Keratinocyte (primary cell): Measurements from ENCODE around the gene NMB. TPM values are rescaled to one million over a fixed set of nuclear protein-coding genes. Genes with fewer than 3 reads are reported as not detected.
A peak's percentile ranks its signal among the peaks of the same experiment; 100 is the strongest.

Experiments
- DNase-seq: peaks from one replicate; pipeline ENCODE4 v3.0.0-alpha.2; 2011; ENCODE audit warnings: low read depth, missing footprints, low spot score
- FAIRE-seq: peaks from 2 replicates; lab custom pipeline; 2011; peaks lifted over from hg19 to GRCh38; lab: Jason Lieb, UNC
- H2AFZ ChIP-seq: 2 replicates; pipeline ENCODE4 v1.6.0; 2012; ENCODE audit warnings: low read length, control low read depth, inconsistent platforms; ENCODE audit not compliant: control insufficient read depth
- H3K27ac ChIP-seq: 2 replicates; pipeline ENCODE4 v1.5.1; 2011; ENCODE audit warnings: low read length; ENCODE audit not compliant: control insufficient read depth, insufficient read depth
- H3K27me3 ChIP-seq: 3 replicates; pipeline ENCODE4 v1.6.0; 2011; ENCODE audit warnings: low read length; ENCODE audit not compliant: control insufficient read depth, insufficient read depth; ENCODE audit errors: extremely low read depth
- H3K36me3 ChIP-seq, 2 experiments: 2 replicates in 1 of 2; 3 replicates in 1 of 2; pipeline ENCODE4 v1.5.1; 2011; ENCODE audit warnings: low read length in 2 of 2, mild to moderate bottlenecking in 1 of 2; ENCODE audit not compliant: control insufficient read depth in 2 of 2, insufficient read depth in 2 of 2; ENCODE audit errors: extremely low read depth in 1 of 2
- H3K4me1 ChIP-seq: 3 replicates; pipeline ENCODE4 v1.5.1; 2011; ENCODE audit warnings: low read length; ENCODE audit not compliant: control insufficient read depth, insufficient read depth; ENCODE audit errors: extremely low read depth
- H3K4me2 ChIP-seq: 3 replicates; pipeline ENCODE4 v1.6.0; 2011; ENCODE audit warnings: low read depth, low read length; ENCODE audit not compliant: control insufficient read depth, insufficient read depth; ENCODE audit errors: extremely low read depth
- H3K4me3 ChIP-seq, 3 experiments: fragments of 200-600 bp in 1 of 3; sonication (generic) in 1 of 3; 2 replicates in 2 of 3; 3 replicates in 1 of 3; pipeline ENCODE4 v1.5.1; 2011 to 2016; ENCODE audit warnings: low read length in 3 of 3, mild to moderate bottlenecking in 3 of 3, control low read depth in 2 of 3, inconsistent platforms in 1 of 3, low read depth in 1 of 3, mixed read lengths in 1 of 3, mixed run types in 1 of 3, moderate library complexity in 1 of 3; ENCODE audit not compliant: control insufficient read depth in 2 of 3, insufficient read depth in 2 of 3; ENCODE audit errors: extremely low read depth in 1 of 3
- H3K79me2 ChIP-seq: 2 replicates; pipeline ENCODE4 v1.6.0; 2012; ENCODE audit warnings: low read length; ENCODE audit not compliant: control insufficient read depth, insufficient read depth
- H3K9ac ChIP-seq: 3 replicates; pipeline ENCODE4 v1.6.0; 2011; ENCODE audit warnings: low read length; ENCODE audit not compliant: control insufficient read depth, insufficient read depth; ENCODE audit errors: extremely low read depth
- H3K9me1 ChIP-seq: 3 replicates; pipeline ENCODE4 v1.6.0; 2011; ENCODE audit warnings: low read length; ENCODE audit not compliant: control insufficient read depth, insufficient read depth; ENCODE audit errors: extremely low read depth
- H3K9me3 ChIP-seq: 2 replicates; pipeline ENCODE4 v1.5.1; 2012; ENCODE audit warnings: low read depth, low read length; ENCODE audit not compliant: control insufficient read depth
- H4K20me1 ChIP-seq: 3 replicates; pipeline ENCODE4 v1.6.0; 2011; ENCODE audit warnings: low read length; ENCODE audit not compliant: control insufficient read depth, insufficient read depth; ENCODE audit errors: extremely low read depth
- EZH2 ChIP-seq: IDR thresholded peaks from one replicate; pipeline ENCODE4 v1.6.1; 2012; ENCODE audit warnings: inconsistent platforms, mild to moderate bottlenecking, low read length, moderate library complexity
- dilution Hi-C: fragments of 300-500 bp; cut with MboI; formaldehyde crosslinking; loops from one replicate; pipeline ENCODE4 v1.7.0; 2020; ENCODE audit warnings: low sequenced_read_pairs; ENCODE audit not compliant: extremely low pct_ligation_motif_present
- polyA plus RNA-seq, 5 experiments: library from polyadenylated mRNA; depleted of rRNA in 3 of 5; stranded (reverse) in 3 of 5; stranded (forward) in 1 of 5; unstranded in 1 of 5; fragments of >200 nt; gene quantifications; 1 replicate in 1 of 5; 2 replicates in 3 of 5; 3 replicates in 1 of 5; pipeline versions ENCODE4 v1.2.1 to v1.2.3, GENCODE V29; 2011 to 2012; ENCODE audit warnings: missing spikeins in 2 of 5, low read depth in 1 of 5, low replicate concordance in 1 of 5
- TF ChIP-seq, protein P1 (sequence below), 3 experiments: IDR thresholded peaks in 1 of 3; conservative IDR thresholded peaks in 1 of 3; optimal IDR thresholded peaks in 1 of 3; 2 replicates in 2 of 3; 3 replicates in 1 of 3; pipeline versions ENCODE3 to v1.5.1; 2011; ENCODE audit warnings: low read length in 3 of 3, mild to moderate bottlenecking in 3 of 3, moderate library complexity in 2 of 3, control low read depth in 1 of 3, inconsistent platforms in 1 of 3; ENCODE audit not compliant: insufficient read depth in 2 of 3; ENCODE audit errors: extremely low read depth in 1 of 3

The NMB gene
- polyA plus RNA-seq, 1 donor (not counting 4 experiments of a cell fraction or from before 2014, with no cell fraction given), result 3.9 TPM

DNA sequence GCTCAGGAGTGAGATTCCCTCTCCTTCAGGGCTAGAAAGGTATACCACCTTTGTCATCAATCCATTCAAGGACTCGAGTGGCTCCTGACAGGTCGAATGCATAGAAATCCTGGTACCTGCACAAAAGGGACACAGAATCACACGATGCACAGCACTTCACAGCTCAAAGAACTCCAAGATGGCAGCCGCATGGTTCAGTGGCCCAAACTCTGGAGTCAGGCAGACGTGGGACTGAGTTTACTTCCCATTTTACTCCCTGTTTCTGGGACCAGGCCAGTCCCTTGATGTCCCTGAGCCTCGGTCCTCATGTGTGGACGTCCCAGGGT is 4.5 kb downstream of the NMB start:
- Histone ChIP-seq H2AFZ (peak overlapping the region; percentile 80), H3K79me2 (peaks cover 23% of the 10 kb centered on the region), H3K4me3 (peak overlapping the region; percentile 85 to 98 (median 95)), H3K4me1 (peaks cover 25% of the 10 kb centered on the region), H3K4me2 (peak overlapping the region; percentile 67), H3K27ac (peak overlapping the region; percentile 89), H4K20me1 (no peaks in the 10 kb centered on the region), H3K9me1 (no peaks in the 10 kb centered on the region), H3K27me3 (no peaks in the 10 kb centered on the region), H3K36me3 (peaks cover 13 to 16% of the 10 kb centered on the region in 2 experiments), H3K9me3 (no peaks in the 10 kb centered on the region), H3K9ac (peak overlapping the region; percentile 94)
- dilution Hi-C loops, result no loop called here
- FAIRE-seq (no peak), DNase-seq (no peak)
- TF ChIP-seq EZH2, result no peak
- TF ChIP-seq, protein P1, sequence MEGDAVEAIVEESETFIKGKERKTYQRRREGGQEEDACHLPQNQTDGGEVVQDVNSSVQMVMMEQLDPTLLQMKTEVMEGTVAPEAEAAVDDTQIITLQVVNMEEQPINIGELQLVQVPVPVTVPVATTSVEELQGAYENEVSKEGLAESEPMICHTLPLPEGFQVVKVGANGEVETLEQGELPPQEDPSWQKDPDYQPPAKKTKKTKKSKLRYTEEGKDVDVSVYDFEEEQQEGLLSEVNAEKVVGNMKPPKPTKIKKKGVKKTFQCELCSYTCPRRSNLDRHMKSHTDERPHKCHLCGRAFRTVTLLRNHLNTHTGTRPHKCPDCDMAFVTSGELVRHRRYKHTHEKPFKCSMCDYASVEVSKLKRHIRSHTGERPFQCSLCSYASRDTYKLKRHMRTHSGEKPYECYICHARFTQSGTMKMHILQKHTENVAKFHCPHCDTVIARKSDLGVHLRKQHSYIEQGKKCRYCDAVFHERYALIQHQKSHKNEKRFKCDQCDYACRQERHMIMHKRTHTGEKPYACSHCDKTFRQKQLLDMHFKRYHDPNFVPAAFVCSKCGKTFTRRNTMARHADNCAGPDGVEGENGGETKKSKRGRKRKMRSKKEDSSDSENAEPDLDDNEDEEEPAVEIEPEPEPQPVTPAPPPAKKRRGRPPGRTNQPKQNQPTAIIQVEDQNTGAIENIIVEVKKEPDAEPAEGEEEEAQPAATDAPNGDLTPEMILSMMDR (optimal IDR thresholded peaks at IDR 0.05 in 1 of 3, IDR thresholded peaks at IDR 0.05 in 1 of 3, conservative IDR thresholded peaks at IDR 0.05 in 1 of 3; ENCODE audit: extremely low read depth in 1 of 3, insufficient read depth in 2 of 3, low read length in 3 of 3), result no peak

GRCh38 chr15:84649706-84650105 is 8.3 kb downstream of the NMB start:
- DNase-seq, result no peak
- no peak overlapping the region for H3K27ac ChIP-seq
- dilution Hi-C loops, result no loop called here
- peaks cover 26 to 39% of the 10 kb centered on the region in 2 experiments for H3K36me3 ChIP-seq
- no peaks in the 10 kb centered on the region for H3K27me3 ChIP-seq
- peaks cover 12% of the 10 kb centered on the region for H3K4me1 ChIP-seq
- TF ChIP-seq, protein P1 (optimal IDR thresholded peaks at IDR 0.05 in 1 of 3, IDR thresholded peaks at IDR 0.05 in 1 of 3, conservative IDR thresholded peaks at IDR 0.05 in 1 of 3; ENCODE audit: extremely low read depth in 1 of 3, insufficient read depth in 2 of 3, low read length in 3 of 3), result no peak
- TF ChIP-seq EZH2, result no peak
- no peaks in the 10 kb centered on the region for H4K20me1 ChIP-seq
- no peak overlapping the region for H3K4me3 ChIP-seq
- H3K79me2 ChIP-seq, result peaks cover 23% of the 10 kb centered on the region
- no peak overlapping the region for H2AFZ ChIP-seq
- FAIRE-seq, result no peak
- no peaks in the 10 kb centered on the region for H3K9me1 ChIP-seq
- no peak overlapping the region for H3K4me2 ChIP-seq
- no peaks in the 10 kb centered on the region for H3K9me3 ChIP-seq
- no peak overlapping the region for H3K9ac ChIP-seq
